K562 treated with DMSO at 1 percent for 12 hours (cell line): Measurements from ENCODE around the gene ENPP3. TPM values are rescaled to one million over a fixed set of nuclear protein-coding genes. Genes with fewer than 3 reads are reported as not detected.

ENCODE experiments used
- total RNA-seq: library from RNA; unstranded; fragments of 300-600 nt; gene quantifications from 2 replicates; pipeline ENCODE4 v1.2.3, GENCODE V29; 2022; ENCODE audit not compliant: insufficient read depth

The ENPP3 gene
- total RNA-seq, result 1.4 and 3.2 TPM in 2 replicates

DNA sequence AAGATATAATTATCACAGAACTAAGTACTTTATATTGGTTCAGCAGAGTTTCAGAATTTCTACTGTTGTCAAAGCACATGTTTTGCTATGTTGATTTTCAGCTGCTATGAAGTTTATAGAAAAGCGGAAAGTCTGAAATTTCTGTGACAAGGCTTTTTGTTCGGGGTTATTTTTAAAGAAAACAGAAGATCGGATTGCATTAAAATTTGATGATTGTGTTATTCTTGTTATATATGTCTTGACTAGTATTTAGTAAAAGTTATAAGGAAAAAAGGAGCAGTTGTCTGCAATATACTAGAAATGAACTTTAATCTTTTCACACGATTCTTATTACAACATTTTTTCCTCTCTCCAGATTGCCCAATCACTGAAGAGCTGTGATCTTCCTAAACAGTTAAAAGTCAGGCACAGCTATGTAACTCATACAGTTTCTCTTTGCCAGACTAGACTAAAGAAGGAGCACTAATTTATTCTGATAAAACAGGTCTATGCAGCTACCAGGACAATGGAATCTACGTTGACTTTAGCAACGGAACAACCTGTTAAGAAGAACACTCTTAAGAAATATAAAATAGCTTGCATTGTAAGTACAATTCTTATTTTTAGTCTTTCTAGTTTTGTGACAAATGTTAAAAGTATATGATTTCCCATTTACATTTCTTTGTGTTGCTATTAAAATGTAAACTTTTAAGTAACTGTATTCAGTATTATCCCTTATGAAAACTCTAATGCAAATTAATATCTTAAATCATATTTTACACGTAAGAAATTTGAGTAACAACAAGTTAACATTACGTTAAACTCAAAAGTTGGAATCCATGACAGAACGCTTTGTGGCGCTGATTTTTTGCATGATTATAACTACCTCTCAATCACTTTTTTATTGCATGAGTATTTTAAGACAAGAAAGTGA, at the start of gene ENPP3:
Gene ENPP3 (plus strand): TSS at position 423 of the 913 bp plus-strand sequence. CDS start 83 bp downstream, at position 506.

GRCh38 chr6:131627724-131628682, 9.1 kb upstream of the ENPP3 start, which contains the start of gene MED23:
MED23 (minus strand) TSS chr6:131628242; CDS start chr6:131628049, 193 bp downstream.

DNA sequence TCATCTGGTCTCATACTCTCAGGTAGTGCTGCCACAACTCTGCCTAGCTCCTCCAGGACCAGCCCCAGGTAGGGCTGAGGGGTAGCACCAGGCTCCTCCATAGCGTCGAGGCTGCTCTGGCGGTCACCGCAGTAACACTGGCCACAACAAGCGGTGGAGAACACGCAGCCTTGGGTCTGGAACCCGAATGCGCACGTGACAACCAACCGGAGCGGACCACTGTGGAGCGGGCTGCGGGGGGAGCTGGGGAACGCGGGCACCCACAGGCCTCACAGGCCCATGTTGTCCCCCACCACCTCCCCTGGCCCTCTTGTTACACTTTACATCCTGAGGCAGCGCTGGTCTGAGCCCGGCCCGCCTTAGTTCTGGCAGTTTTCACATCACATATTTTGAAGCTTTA, 73.8 kb downstream of the ENPP3 start, which contains the start of gene CTAGE9:
Gene CTAGE9 (minus strand): TSS at position 101 of the 400 bp plus-strand sequence. CDS start 0 bp downstream, at position 101.

Other genes with a start within 250 kb of the ENPP3 start
- gene ARG1, start 64.1 kb upstream of the ENPP3 start, total RNA-seq, result not detected in 2 replicates
- 4.7 and 17.7 TPM in 2 replicates for gene MED23, start 9.1 kb upstream of the ENPP3 start, total RNA-seq
- not detected in 2 replicates for gene OR2A4, start 64.1 kb downstream of the ENPP3 start, total RNA-seq
- not detected in 2 replicates for gene CTAGE9, start 73.7 kb downstream of the ENPP3 start, total RNA-seq
- gene ENPP1, start 170.7 kb downstream of the ENPP3 start, total RNA-seq, result not detected in 2 replicates